Middle frontal gyrus (tissue), 1 donor: ENCODE measurements around the gene DDX42.

Experiments
- DNase-seq: peaks from one replicate; pipeline ENCODE4 v3.0.0-alpha.2; 2015; ENCODE audit warnings: low spot score; ENCODE audit errors: extremely low spot score

The DDX42 gene

DNA sequence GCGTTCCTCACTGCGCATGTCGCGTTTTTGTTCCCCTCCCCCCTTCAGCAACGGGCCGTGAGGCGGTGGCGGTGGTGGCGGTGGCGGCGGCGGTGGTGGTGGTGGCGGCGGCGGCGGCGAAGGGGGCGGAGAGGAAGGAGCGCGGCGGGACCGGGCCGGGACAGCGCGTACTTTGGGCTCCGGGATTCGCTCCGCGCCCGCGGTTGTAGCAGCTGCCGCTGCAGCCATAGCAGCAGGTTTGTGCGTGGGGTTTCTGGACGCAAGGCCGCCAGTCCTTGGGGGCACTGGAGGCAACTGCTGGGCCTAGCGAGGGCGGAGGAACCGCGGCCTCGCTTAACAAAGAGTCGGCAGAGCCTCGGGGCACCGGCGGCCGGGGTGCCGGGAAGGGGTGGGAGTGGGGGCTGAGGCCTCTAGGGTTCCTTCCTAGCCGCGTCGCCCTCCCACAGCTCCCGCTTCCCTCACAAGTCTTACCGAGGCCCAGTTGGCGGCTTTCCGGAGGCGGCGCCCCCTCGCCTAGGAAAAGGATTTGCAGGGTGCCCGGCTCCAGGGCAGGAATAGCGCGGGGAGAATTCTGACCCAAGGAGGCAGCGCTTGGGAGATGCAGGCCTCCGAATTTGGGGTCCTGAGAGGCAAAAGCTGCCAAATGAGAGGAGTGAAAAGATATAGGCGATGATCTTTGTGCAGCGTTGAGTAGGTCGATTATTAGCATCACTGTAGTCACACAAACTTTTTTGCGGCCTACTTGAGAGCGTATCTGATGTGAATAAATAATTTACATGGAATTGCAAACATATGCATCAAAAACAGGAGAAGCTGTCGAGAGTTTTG, at the start of gene DDX42:
DDX42 (plus strand) TSS at position 30 of the 828 bp plus-strand sequence. CDS start 12,880 bp downstream, outside the sequence.
- no peak for DNase-seq

GRCh38 chr17:63735691-63736090, 38.3 kb upstream of the DDX42 start:
- DNase-seq, result no peak

DNA sequence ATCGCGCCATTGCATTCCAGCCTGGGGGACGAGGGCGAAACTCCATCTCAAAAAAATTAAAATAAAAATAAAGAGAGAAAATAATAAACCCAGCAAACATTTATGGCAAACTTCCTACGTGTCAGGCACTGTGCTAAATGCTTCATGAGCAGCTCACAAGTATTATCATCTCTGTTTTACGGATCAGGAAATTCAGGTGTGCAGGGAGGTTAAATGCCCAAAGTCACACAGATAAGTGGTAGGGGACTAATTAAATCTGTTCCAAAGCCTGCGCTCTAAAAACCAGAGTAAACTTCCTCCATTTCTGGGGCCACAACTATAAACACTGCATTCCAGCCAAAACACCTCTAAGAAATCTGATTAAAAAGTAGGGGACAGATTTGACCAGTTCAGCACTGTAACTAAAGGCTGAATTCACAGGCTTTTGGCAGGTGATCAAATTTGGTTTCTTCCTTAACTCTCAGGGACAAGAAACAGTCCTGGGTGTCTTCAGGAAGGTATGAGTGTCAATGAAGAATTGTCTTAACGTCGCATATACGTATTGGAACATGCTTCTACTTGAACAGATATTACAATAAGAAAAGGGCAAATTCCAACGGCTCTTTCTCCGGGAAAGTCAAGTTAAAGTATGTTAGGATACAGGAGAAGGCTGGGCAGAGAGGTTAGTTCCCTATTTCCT, 33.4 kb upstream of the DDX42 start:
- DNase-seq, result no peak

- no peak for DNase-seq
These were observed 32.9 kb upstream of the DDX42 start for GRCh38 chr17:63741143-63741407.

DNA sequence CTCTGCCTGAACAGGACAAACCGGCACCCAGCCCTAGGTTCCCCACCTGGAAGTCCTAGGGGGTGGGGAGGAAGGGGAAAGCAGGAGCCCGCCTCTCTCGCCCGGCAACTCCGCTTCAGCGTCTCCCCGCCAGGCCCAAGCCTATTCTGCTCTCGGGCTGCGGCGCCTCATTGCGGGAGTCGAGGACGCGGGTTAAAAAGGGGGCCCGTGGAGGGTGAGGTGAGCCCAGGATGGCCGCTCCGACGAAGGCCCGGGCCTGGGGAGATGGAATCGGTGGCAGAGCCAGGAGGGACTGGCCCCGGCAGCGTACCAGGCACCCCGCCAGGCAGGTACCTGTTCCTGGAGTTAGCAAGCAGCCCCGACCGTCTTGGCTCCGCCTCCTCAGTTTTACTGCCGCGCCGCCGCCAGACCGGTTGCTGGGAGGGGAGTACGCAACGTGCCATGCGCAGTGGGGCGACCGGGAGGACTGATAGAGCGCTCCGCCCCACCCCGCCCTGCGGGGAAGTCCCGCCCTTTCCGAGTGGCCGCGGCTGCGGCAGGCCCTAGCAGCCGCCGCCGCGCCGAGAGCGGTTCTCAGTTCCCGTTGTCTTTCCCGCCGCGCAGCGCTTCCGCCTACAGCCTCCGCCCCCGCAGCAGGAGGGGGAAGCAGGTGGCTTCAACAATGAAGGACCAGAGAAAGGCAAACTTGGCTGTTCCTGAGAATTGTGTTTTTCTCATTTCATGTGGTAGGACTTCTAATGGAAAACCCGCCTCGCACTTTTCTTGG, 32.4 kb upstream of the DDX42 start, which contains the start of gene STRADA:
STRADA (minus strand) TSS at position 392 of the 766 bp plus-strand sequence. CDS start 13,430 bp downstream, outside the sequence.
- DNase-seq, result peak; percentile 92

GRCh38 chr17:63751806-63752205, 22.2 kb upstream of the DDX42 start:
- no peak for DNase-seq

DNA sequence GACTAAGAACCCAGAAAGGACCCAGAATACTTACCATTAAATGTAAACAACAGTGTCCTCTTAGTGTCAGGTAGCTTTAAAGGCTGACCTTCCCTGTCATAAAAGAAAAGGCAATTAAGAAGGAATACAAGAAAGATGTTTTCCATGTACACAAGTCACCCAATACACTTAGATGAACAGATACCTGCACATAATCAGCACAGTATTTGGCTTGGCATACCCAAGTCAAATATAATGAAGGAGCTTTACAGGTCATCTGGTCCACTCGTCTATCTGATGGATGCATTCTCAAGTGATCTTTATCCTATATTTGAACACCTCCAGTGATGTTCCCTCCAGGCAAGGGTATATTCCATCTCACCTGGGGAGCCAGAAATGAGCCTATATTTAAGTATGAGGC, 21.3 kb upstream of the DDX42 start:
- DNase-seq, result no peak

DNA sequence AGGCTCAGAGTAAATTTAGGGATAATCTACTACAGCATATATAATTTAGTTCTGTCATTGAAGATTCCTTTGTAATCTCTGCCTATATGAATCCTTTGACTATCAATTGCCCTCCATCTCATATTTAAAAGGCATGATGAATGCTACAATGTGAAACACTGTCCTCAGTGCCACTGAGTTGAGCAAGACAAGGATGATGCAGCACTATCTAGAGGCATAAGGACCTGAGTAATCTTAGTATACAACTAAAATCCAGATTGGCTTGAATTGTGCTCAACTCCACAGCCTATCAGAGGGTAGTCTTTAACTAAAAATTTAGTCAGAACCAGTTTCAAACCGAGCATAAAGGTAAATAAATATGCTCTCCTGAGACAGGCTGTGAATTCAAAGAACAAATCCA, 20.8 kb upstream of the DDX42 start:
- DNase-seq, result no peak

DNA sequence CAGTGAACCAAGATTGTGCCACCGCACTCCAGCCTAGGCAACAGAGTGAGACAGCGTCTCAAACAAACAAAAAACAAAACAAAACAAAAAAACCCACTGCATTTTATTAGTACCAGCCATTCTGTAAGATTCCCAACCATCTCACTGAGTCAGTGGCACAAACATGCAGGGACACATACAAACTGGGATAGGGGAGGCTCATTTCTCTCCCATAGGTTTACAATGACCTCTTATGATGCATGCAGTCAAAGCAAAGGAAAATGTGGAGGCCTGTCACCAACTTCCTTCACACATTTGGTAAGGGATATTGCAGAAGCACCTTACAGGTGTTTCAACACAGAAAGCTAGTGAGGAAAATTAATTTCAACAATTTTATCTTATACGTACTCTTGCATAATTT, 19.9 kb upstream of the DDX42 start:
- no peak for DNase-seq

GRCh38 chr17:63758428-63758827, 15.5 kb upstream of the DDX42 start:
- no peak for DNase-seq

DNA sequence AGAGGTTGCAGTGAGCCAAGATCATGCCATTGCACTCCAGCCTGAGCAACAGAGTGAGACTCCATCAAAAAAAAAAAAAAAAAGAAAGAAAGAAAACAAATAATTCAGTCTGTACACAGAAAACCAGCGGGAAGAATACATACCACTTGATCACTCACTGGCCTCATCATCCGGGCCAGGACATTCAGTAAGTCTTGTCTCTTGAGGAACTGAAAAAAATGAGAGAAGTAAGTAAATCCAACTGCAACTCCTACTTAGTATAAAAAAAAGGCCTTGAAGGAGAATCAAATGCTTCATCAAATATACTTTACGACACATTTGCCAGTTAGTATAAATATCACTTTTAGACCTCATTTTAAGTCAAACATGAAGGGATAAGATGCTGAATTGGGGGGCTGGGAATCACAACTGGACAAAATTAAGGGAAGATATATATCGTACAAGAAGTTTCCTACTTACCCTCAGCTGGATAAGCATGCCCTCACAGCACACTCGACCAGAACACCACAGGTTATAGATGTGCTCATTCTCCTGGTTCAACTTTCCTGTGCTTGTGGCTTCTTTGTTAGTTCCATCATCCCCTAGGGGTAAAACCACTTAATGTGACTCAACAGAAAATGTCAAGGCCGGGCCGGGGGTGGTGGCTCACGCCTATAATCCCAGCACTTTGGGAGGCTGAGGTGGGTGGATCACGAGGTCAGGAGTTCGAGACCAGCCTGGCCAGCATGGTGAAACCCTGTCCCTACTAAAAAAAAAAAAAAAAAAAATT, 13.0 kb upstream of the DDX42 start:
- no peak for DNase-seq

GRCh38 chr17:63762161-63763078, 11.6 kb upstream of the DDX42 start:
- no peak for DNase-seq

GRCh38 chr17:63764716-63765115, 9.3 kb upstream of the DDX42 start:
- DNase-seq, result no peak

DNA sequence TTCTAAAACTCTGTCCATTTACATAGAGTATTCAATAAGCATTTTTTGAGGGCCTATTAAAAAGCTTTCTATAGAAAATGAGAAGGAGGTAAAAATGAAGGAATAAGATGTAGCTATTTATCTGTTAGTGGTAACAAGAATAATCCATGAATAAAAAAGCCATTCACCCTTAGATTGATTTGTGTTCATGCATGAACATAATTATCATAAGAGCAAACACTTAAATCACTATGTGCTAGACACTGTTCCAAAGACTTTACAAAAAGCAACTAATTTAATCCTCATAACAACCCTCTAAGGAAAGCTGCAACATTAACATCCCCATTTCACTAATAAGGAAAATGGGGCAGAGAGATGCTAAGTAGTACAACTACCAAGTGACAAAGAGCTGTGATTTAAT, 7.2 kb upstream of the DDX42 start:
- DNase-seq, result no peak

GRCh38 chr17:63768433-63768832, 5.5 kb upstream of the DDX42 start:
- DNase-seq, result no peak

- no peak for DNase-seq
These were observed 1.1 kb upstream of the DDX42 start for GRCh38 chr17:63772801-63773271.

GRCh38 chr17:63773272-63774140, 464 bp upstream of the DDX42 start, which contains the start of gene CCDC47:
CCDC47 (minus strand) TSS chr17:63773597; CDS start chr17:63766175, 7,422 bp downstream.
- DNase-seq, result peak; percentile 98

GRCh38 chr17:63774969-63775265, 947 bp downstream of the DDX42 start:
- DNase-seq, result no peak

DNA sequence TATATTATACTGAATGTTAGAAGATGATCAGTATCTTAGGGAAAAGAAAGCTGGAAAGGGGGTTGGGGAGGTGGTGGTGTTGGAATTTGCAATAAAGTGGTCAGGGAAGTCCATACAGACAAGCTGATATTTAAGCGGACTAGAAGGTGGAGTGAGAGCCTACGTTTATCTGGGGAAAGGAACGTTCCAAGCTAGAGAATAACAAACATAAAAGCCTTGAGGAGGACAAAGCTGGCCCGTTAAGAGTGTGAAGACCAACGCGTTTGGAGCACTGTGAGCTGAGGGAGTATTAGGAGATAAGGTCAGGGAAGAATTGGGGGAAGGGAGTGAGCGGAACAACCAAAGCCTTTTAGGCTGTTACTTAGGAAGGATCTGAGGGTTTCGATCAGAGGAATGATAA, 1.4 kb downstream of the DDX42 start:
- DNase-seq, result no peak
